Measurements from ENCODE around the gene SLC39A9. TPM values are rescaled to one million over a fixed set of nuclear protein-coding genes. Genes with fewer than 3 reads are reported as not detected.

SLC39A9 gene
- total RNA-seq, 4 donors from 2014 or later, result 26.8 to 131 (median 38.7) TPM

- no peaks in the 10 kb centered on the region for H3K27me3 ChIP-seq
- intact Hi-C loops (cut with DNase I; ENCODE audit: low total_unique reads), result no loop called here
- no peak overlapping the region for H3K27ac ChIP-seq
- H3K4me1 ChIP-seq, result no peaks in the 10 kb centered on the region
- DNase-seq, result no peak
- no peak for TF ChIP-seq POLR2A (IDR thresholded peaks at IDR 0.05)
- TF ChIP-seq CTCF (IDR thresholded peaks at IDR 0.05), result no peak
- H3K36me3 ChIP-seq, result no peaks in the 10 kb centered on the region
- no peaks in the 10 kb centered on the region for H3K9me3 ChIP-seq
- no peak overlapping the region for H3K4me3 ChIP-seq
These were observed 102.9 kb downstream of the SLC39A9 start for GRCh38 chr14:69501423-69501838.

- TF ChIP-seq CTCF (IDR thresholded peaks at IDR 0.05) (no peak), POLR2A (IDR thresholded peaks at IDR 0.05) (no peak)
- intact Hi-C loops (cut with DNase I; ENCODE audit: low total_unique reads), result no loop called here
- no peak for DNase-seq
- H3K9me3 ChIP-seq, result no peaks in the 10 kb centered on the region
- no peak overlapping the region for H3K27ac ChIP-seq
- no peaks in the 10 kb centered on the region for H3K36me3 ChIP-seq
- H3K4me3 ChIP-seq, result no peak overlapping the region
- H3K27me3 ChIP-seq, result no peaks in the 10 kb centered on the region
- no peaks in the 10 kb centered on the region for H3K4me1 ChIP-seq
These were observed 106.3 kb downstream of the SLC39A9 start for GRCh38 chr14:69504775-69505174.

GRCh38 chr14:69505338-69506240 is 107.1 kb downstream of the SLC39A9 start:
- no peak for DNase-seq
- Histone ChIP-seq H3K9me3 (no peaks in the 10 kb centered on the region), H3K4me3 (no peak overlapping the region), H3K27ac (no peak overlapping the region), H3K36me3 (no peaks in the 10 kb centered on the region), H3K4me1 (no peaks in the 10 kb centered on the region), H3K27me3 (no peaks in the 10 kb centered on the region)
- no peak for TF ChIP-seq POLR2A (IDR thresholded peaks at IDR 0.05)
- no peak for TF ChIP-seq CTCF (IDR thresholded peaks at IDR 0.05)
- intact Hi-C loops (cut with DNase I; ENCODE audit: low total_unique reads), result no loop called here

- TF ChIP-seq POLR2A (IDR thresholded peaks at IDR 0.05) (no peak), CTCF (IDR thresholded peaks at IDR 0.05) (no peak)
- H3K36me3 ChIP-seq, result no peaks in the 10 kb centered on the region
- intact Hi-C loops (cut with DNase I; ENCODE audit: low total_unique reads), result no loop called here
- H3K27ac ChIP-seq, result no peak overlapping the region
- H3K27me3 ChIP-seq, result no peaks in the 10 kb centered on the region
- H3K9me3 ChIP-seq, result no peaks in the 10 kb centered on the region
- no peaks in the 10 kb centered on the region for H3K4me1 ChIP-seq
- H3K4me3 ChIP-seq, result no peak overlapping the region
- no peak for DNase-seq
These were observed 107.7 kb downstream of the SLC39A9 start for GRCh38 chr14:69506241-69506595.

Other genes starting within 250 kb of the SLC39A9 start
- 10 to 100 TPM; 32.2 to 68.5 (median 60.0) TPM for gene DCAF5, start 245.6 kb upstream of the SLC39A9 start, total RNA-seq
- 10 to 100 TPM in 3 of 4 donors, 1 to 10 TPM in 1; 4.6 to 52.1 (median 28.3) TPM for gene EXD2, start 207.2 kb upstream of the SLC39A9 start, total RNA-seq
- gene GALNT16, start 138.5 kb upstream of the SLC39A9 start, total RNA-seq, result 10 to 100 TPM in 3 of 4 donors, 1 to 10 TPM in 1; 2.1 to 35.9 (median 11.5) TPM
- gene ERH, start 393 bp upstream of the SLC39A9 start, total RNA-seq, result 100 to 1,000 TPM in 3 of 4 donors, 1 to 10 TPM in 1; 8.7 to 226 (median 149) TPM
- gene PLEKHD1, start 86.0 kb downstream of the SLC39A9 start, total RNA-seq, result under 1 TPM in 2 of 4 donors, not detected in 2; 0.24 to 0.76 TPM
- not detected for gene CCDC177, start 176.2 kb downstream of the SLC39A9 start, total RNA-seq
- gene SUSD6, start 212.9 kb downstream of the SLC39A9 start, total RNA-seq, result 10 to 100 TPM in 3 of 4 donors, 1 to 10 TPM in 1; 8.8 to 35.1 (median 17.6) TPM

All from uterus (tissue), 4 donors.